ENCODE data around the gene TPBGL. TPM values are rescaled to one million over a fixed set of nuclear protein-coding genes. Genes with fewer than 3 reads are reported as not detected.

TPBGL gene
- total RNA-seq, 1 donor = 0.10 TPM

GRCh38 chr11:75236062-75236461 is 4.5 kb upstream of the TPBGL start:
- Histone ChIP-seq H3K4me3 (ENCODE audit: low read length) (no peak overlapping the region), H3K9me3 (ENCODE audit: low read depth, low read length) (no peaks in the 10 kb centered on the region), H3K27me3 (ENCODE audit: insufficient read depth, low read length) (peaks cover 16% of the 10 kb centered on the region), H3K4me1 (ENCODE audit: insufficient read depth, low read length) (peaks cover 11% of the 10 kb centered on the region)

GRCh38 chr11:75237050-75237449 is 3.5 kb upstream of the TPBGL start:
- Histone ChIP-seq H3K27me3 (ENCODE audit: insufficient read depth, low read length) (peaks cover 16% of the 10 kb centered on the region), H3K9me3 (ENCODE audit: low read depth, low read length) (no peaks in the 10 kb centered on the region), H3K4me1 (ENCODE audit: insufficient read depth, low read length) (peaks cover 17% of the 10 kb centered on the region), H3K4me3 (ENCODE audit: low read length) (no peak overlapping the region)

GRCh38 chr11:75238595-75239440 is 1.8 kb upstream of the TPBGL start:
- H3K4me3 ChIP-seq (ENCODE audit: low read length) = no peak overlapping the region
- H3K9me3 ChIP-seq (ENCODE audit: low read depth, low read length) = no peaks in the 10 kb centered on the region
- H3K4me1 ChIP-seq (ENCODE audit: insufficient read depth, low read length) = peaks cover 21% of the 10 kb centered on the region
- peaks cover 31% of the 10 kb centered on the region for H3K27me3 ChIP-seq (ENCODE audit: insufficient read depth, low read length)

- peaks cover 21% of the 10 kb centered on the region for H3K4me1 ChIP-seq (ENCODE audit: insufficient read depth, low read length)
- H3K9me3 ChIP-seq (ENCODE audit: low read depth, low read length) = no peaks in the 10 kb centered on the region
- H3K27me3 ChIP-seq (ENCODE audit: insufficient read depth, low read length) = peaks cover 36% of the 10 kb centered on the region
- no peak overlapping the region for H3K4me3 ChIP-seq (ENCODE audit: low read length)
These were observed 863 bp upstream of the TPBGL start for GRCh38 chr11:75239531-75240290.

GRCh38 chr11:75241036-75241905 is 697 bp downstream of the TPBGL start:
- Histone ChIP-seq H3K4me3 (ENCODE audit: low read length) (peak overlapping the region; percentile 40), H3K9me3 (ENCODE audit: low read depth, low read length) (no peaks in the 10 kb centered on the region), H3K4me1 (ENCODE audit: insufficient read depth, low read length) (peaks cover 21% of the 10 kb centered on the region), H3K27me3 (ENCODE audit: insufficient read depth, low read length) (peaks cover 36% of the 10 kb centered on the region)

- peaks cover 36% of the 10 kb centered on the region for H3K27me3 ChIP-seq (ENCODE audit: insufficient read depth, low read length)
- H3K9me3 ChIP-seq (ENCODE audit: low read depth, low read length) = no peaks in the 10 kb centered on the region
- H3K4me1 ChIP-seq (ENCODE audit: insufficient read depth, low read length) = peaks cover 21% of the 10 kb centered on the region
- H3K4me3 ChIP-seq (ENCODE audit: low read length) = peak overlapping the region; percentile 40
These were observed 1.5 kb downstream of the TPBGL start for GRCh38 chr11:75241906-75242644.

- H3K27me3 ChIP-seq (ENCODE audit: insufficient read depth, low read length) = peaks cover 36% of the 10 kb centered on the region
- H3K4me1 ChIP-seq (ENCODE audit: insufficient read depth, low read length) = peaks cover 21% of the 10 kb centered on the region
- H3K9me3 ChIP-seq (ENCODE audit: low read depth, low read length) = no peaks in the 10 kb centered on the region
- H3K4me3 ChIP-seq (ENCODE audit: low read length) = no peak overlapping the region
These were observed 2.4 kb downstream of the TPBGL start for GRCh38 chr11:75242722-75243600.

- no peak overlapping the region for H3K4me3 ChIP-seq (ENCODE audit: low read length)
- peaks cover 21% of the 10 kb centered on the region for H3K4me1 ChIP-seq (ENCODE audit: insufficient read depth, low read length)
- no peaks in the 10 kb centered on the region for H3K9me3 ChIP-seq (ENCODE audit: low read depth, low read length)
- peaks cover 33% of the 10 kb centered on the region for H3K27me3 ChIP-seq (ENCODE audit: insufficient read depth, low read length)
These were observed 3.7 kb downstream of the TPBGL start for GRCh38 chr11:75244052-75244814.

- H3K27me3 ChIP-seq (ENCODE audit: insufficient read depth, low read length) = peaks cover 21% of the 10 kb centered on the region
- peaks cover 16% of the 10 kb centered on the region for H3K4me1 ChIP-seq (ENCODE audit: insufficient read depth, low read length)
- no peaks in the 10 kb centered on the region for H3K9me3 ChIP-seq (ENCODE audit: low read depth, low read length)
- H3K4me3 ChIP-seq (ENCODE audit: low read length) = no peak overlapping the region
These were observed 4.9 kb downstream of the TPBGL start for GRCh38 chr11:75245356-75246005.

- Histone ChIP-seq H3K4me1 (ENCODE audit: insufficient read depth, low read length) (peaks cover 9% of the 10 kb centered on the region), H3K4me3 (ENCODE audit: low read length) (no peak overlapping the region), H3K27me3 (ENCODE audit: insufficient read depth, low read length) (peaks cover 20% of the 10 kb centered on the region), H3K9me3 (ENCODE audit: low read depth, low read length) (no peaks in the 10 kb centered on the region)
These were observed 5.6 kb downstream of the TPBGL start for GRCh38 chr11:75246006-75246670.

GRCh38 chr11:75246671-75247350 is 6.2 kb downstream of the TPBGL start:
- H3K4me1 ChIP-seq (ENCODE audit: insufficient read depth, low read length) = peaks cover 6% of the 10 kb centered on the region
- peaks cover 20% of the 10 kb centered on the region for H3K27me3 ChIP-seq (ENCODE audit: insufficient read depth, low read length)
- no peaks in the 10 kb centered on the region for H3K9me3 ChIP-seq (ENCODE audit: low read depth, low read length)
- H3K4me3 ChIP-seq (ENCODE audit: low read length) = no peak overlapping the region

GRCh38 chr11:75248924-75249256 is 8.3 kb downstream of the TPBGL start:
- peaks cover 9% of the 10 kb centered on the region for H3K27me3 ChIP-seq (ENCODE audit: insufficient read depth, low read length)
- peaks cover 4% of the 10 kb centered on the region for H3K9me3 ChIP-seq (ENCODE audit: low read depth, low read length)
- H3K4me3 ChIP-seq (ENCODE audit: low read length) = no peak overlapping the region
- H3K4me1 ChIP-seq (ENCODE audit: insufficient read depth, low read length) = no peaks in the 10 kb centered on the region

Data from mononuclear cell (primary cell).